SK-N-MC (cell line): ENCODE data around the gene RCVRN.
A peak's percentile ranks its signal among the peaks of the same experiment; 100 is the strongest.
"Not testable (repeated sequence)": the region's sequence is repeated elsewhere in the genome, so short reads cannot be mapped to it uniquely, and the experiment has no call there.

Source experiments
- DNase-seq: peaks from one replicate; pipeline ENCODE4 v3.0.0-alpha.2; 2011; ENCODE audit warnings: low read depth, low spot score
- H3K27ac ChIP-seq: fragments of 200-600 bp; sonication (generic); 2 replicates; pipeline ENCODE4 v1.5.1; 2016; ENCODE audit warnings: mixed run types
- H3K36me3 ChIP-seq: fragments of 200-600 bp; sonication (generic); 2 replicates; pipeline ENCODE4 v1.6.1; 2017; ENCODE audit warnings: antibody characterized with exemption, low read length, mixed read lengths; ENCODE audit not compliant: insufficient read depth
- H3K4me3 ChIP-seq: fragments of 200-600 bp; sonication (generic); 2 replicates; pipeline ENCODE4 v1.5.1; 2016
- H3K9ac ChIP-seq: fragments of 200-600 bp; sonication (generic); 2 replicates; pipeline ENCODE4 v1.8.0; 2017; ENCODE audit warnings: mixed run types, mixed read lengths; ENCODE audit not compliant: insufficient read length
- H3K9me3 ChIP-seq: fragments of 200-600 bp; sonication (generic); 2 replicates; pipeline ENCODE4 v1.6.1; 2017; ENCODE audit warnings: low read depth, mild to moderate bottlenecking, antibody characterized with exemption, low read length, moderate library complexity, mixed read lengths
- EZH2 ChIP-seq: fragments of 200-600 bp; sonication (generic); IDR thresholded peaks from one replicate; pipeline ENCODE4 v1.6.1; 2017; ENCODE audit warnings: antibody characterized with exemption
- FOXP2 ChIP-seq: optimal IDR thresholded peaks from 2 replicates; pipeline ENCODE3; 2011; ENCODE audit warnings: mild to moderate bottlenecking, moderate library complexity; ENCODE audit not compliant: insufficient read depth; ENCODE audit errors: extremely low read length, control extremely low read depth
- POLR2AphosphoS5 ChIP-seq: IDR thresholded peaks from 2 replicates; pipeline ENCODE4 v1.6.1; 2012; ENCODE audit warnings: mild to moderate bottlenecking, low read depth, low read length, borderline replicate concordance

RCVRN gene

GRCh38 chr17:9928601-9929333 lies 23.7 kb upstream of the RCVRN start:
- no peaks in the 10 kb centered on the region for H3K36me3 ChIP-seq
- no peak overlapping the region for H3K27ac ChIP-seq
- H3K9ac ChIP-seq: no peak overlapping the region
- H3K9me3 ChIP-seq: no peaks in the 10 kb centered on the region
- TF ChIP-seq POLR2AphosphoS5 (no peak), FOXP2 (no peak), EZH2 (no peak)
- no peak overlapping the region for H3K4me3 ChIP-seq
- DNase-seq: no peak

GRCh38 chr17:9926150-9926804 lies 21.2 kb upstream of the RCVRN start:
- no peak for TF ChIP-seq FOXP2
- TF ChIP-seq EZH2: no peak
- TF ChIP-seq POLR2AphosphoS5: no peak
- no peak overlapping the region for H3K9ac ChIP-seq
- H3K27ac ChIP-seq: no peak overlapping the region

GRCh38 chr17:9925457-9925856 lies 20.4 kb upstream of the RCVRN start:
- TF ChIP-seq POLR2AphosphoS5 (no peak), EZH2 (no peak), FOXP2 (no peak)
- Histone ChIP-seq H3K9ac (no peak overlapping the region), H3K9me3 (no peaks in the 10 kb centered on the region), H3K4me3 (no peak overlapping the region), H3K36me3 (no peaks in the 10 kb centered on the region), H3K27ac (no peak overlapping the region)
- DNase-seq: no peak

More at GRCh38 chr17:9926150-9926804, 21.2 kb upstream of the RCVRN start:
- Histone ChIP-seq H3K4me3 (no peak overlapping the region), H3K9me3 (no peaks in the 10 kb centered on the region), H3K36me3 (no peaks in the 10 kb centered on the region)
- no peak for DNase-seq

GRCh38 chr17:9924735-9925191 lies 19.7 kb upstream of the RCVRN start:
- Histone ChIP-seq H3K9me3 (no peaks in the 10 kb centered on the region), H3K27ac (no peak overlapping the region), H3K9ac (no peak overlapping the region), H3K4me3 (no peak overlapping the region), H3K36me3 (no peaks in the 10 kb centered on the region)
- peak; percentile 5 for DNase-seq
- TF ChIP-seq POLR2AphosphoS5: no peak

- Histone ChIP-seq H3K36me3 (no peaks in the 10 kb centered on the region), H3K9ac (no peak overlapping the region), H3K9me3 (no peaks in the 10 kb centered on the region), H3K4me3 (no peak overlapping the region), H3K27ac (no peak overlapping the region)
- DNase-seq: no peak
- TF ChIP-seq EZH2 (no peak), POLR2AphosphoS5 (no peak), FOXP2 (no peak)
Measured at GRCh38 chr17:9922012-9922848, 17.2 kb upstream of the RCVRN start.

GRCh38 chr17:9921216-9921615 lies 16.1 kb upstream of the RCVRN start:
- not testable (repeated sequence) for H3K9me3 ChIP-seq, DNase-seq, H3K27ac ChIP-seq, H3K4me3 ChIP-seq, H3K36me3 ChIP-seq, H3K9ac ChIP-seq

- H3K27ac ChIP-seq: no peak overlapping the region
- no peak for DNase-seq
- H3K9ac ChIP-seq: no peak overlapping the region
- H3K36me3 ChIP-seq: no peaks in the 10 kb centered on the region
- no peak overlapping the region for H3K4me3 ChIP-seq
- H3K9me3 ChIP-seq: no peaks in the 10 kb centered on the region
- TF ChIP-seq POLR2AphosphoS5 (no peak), FOXP2 (no peak), EZH2 (no peak)
Measured at GRCh38 chr17:9918804-9919352, 13.8 kb upstream of the RCVRN start.

GRCh38 chr17:9918352-9918751 lies 13.3 kb upstream of the RCVRN start:
- no peaks in the 10 kb centered on the region for H3K9me3 ChIP-seq
- no peaks in the 10 kb centered on the region for H3K36me3 ChIP-seq
- no peak for DNase-seq
- no peak overlapping the region for H3K4me3 ChIP-seq
- no peak overlapping the region for H3K27ac ChIP-seq
- H3K9ac ChIP-seq: no peak overlapping the region
- no peak for TF ChIP-seq EZH2
